MM.1S (cell line): ENCODE measurements around the gene ANKS1B.

Source experiments
- DNase-seq: peaks from one replicate; pipeline ENCODE4 v3.0.0-alpha.2; 2015
- H2AFZ ChIP-seq: fragments of 300-600 bp; sonication (generic); 2 replicates; pipeline ENCODE4 v1.6.0; 2016; ENCODE audit warnings: antibody characterized with exemption, low read length
- H3F3A ChIP-seq: fragments of 300-600 bp; sonication (generic); 2 replicates; pipeline ENCODE4 v1.6.1; 2016; ENCODE audit warnings: mild to moderate bottlenecking, antibody characterized with exemption, low read length, moderate library complexity, mixed read lengths; ENCODE audit not compliant: insufficient read depth
- H3K27ac ChIP-seq: fragments of 300-600 bp; sonication (generic); 2 replicates; pipeline ENCODE4 v1.5.1; 2016; ENCODE audit warnings: mild to moderate bottlenecking, low read length
- H3K27me3 ChIP-seq: fragments of 300-600 bp; sonication (generic); replicated peaks from 2 replicates; pipeline ENCODE4 v1.6.0; 2016; ENCODE audit warnings: low read length; ENCODE audit not compliant: insufficient read depth
- H3K36me3 ChIP-seq: fragments of 300-600 bp; sonication (generic); replicated peaks from 2 replicates; pipeline ENCODE4 v1.6.1; 2016; ENCODE audit warnings: mild to moderate bottlenecking, low read length, mixed read lengths; ENCODE audit not compliant: insufficient read depth
- H3K4me1 ChIP-seq: fragments of 300-600 bp; sonication (generic); 2 replicates; pipeline ENCODE4 v1.6.1; 2016; ENCODE audit warnings: low read length, mixed read lengths
- H3K4me2 ChIP-seq: fragments of 300-600 bp; sonication (generic); 2 replicates; pipeline ENCODE4 v1.6.0; 2016; ENCODE audit warnings: low read depth, low read length
- H3K4me3 ChIP-seq: fragments of 300-600 bp; sonication (generic); 2 replicates; pipeline ENCODE4 v1.5.1; 2016; ENCODE audit warnings: low read length, mixed read lengths
- H3K79me2 ChIP-seq: fragments of 300-600 bp; sonication (generic); 2 replicates; pipeline ENCODE4 v1.6.1; 2016; ENCODE audit warnings: mixed run types, low read length, mixed read lengths
- H3K9ac ChIP-seq: fragments of 300-600 bp; sonication (generic); 2 replicates; pipeline ENCODE4 v1.6.1; 2016; ENCODE audit warnings: low read length, mixed read lengths
- H3K9me2 ChIP-seq: fragments of 300-600 bp; sonication (generic); replicated peaks from 2 replicates; pipeline ENCODE4 v1.6.1; 2016; ENCODE audit warnings: mild to moderate bottlenecking, low read length, mixed read lengths; ENCODE audit not compliant: insufficient read depth
- H3K9me3 ChIP-seq: fragments of 300-600 bp; sonication (generic); replicated peaks from 2 replicates; pipeline ENCODE4 v1.6.1; 2016; ENCODE audit warnings: mild to moderate bottlenecking, low read length, mixed read lengths; ENCODE audit not compliant: insufficient read depth
- H4K20me1 ChIP-seq: fragments of 300-600 bp; sonication (generic); 2 replicates; pipeline ENCODE4 v1.6.1; 2016; ENCODE audit warnings: mild to moderate bottlenecking, low read length, moderate library complexity, mixed read lengths; ENCODE audit not compliant: insufficient read depth
- CTCF ChIP-seq: fragments of 300-600 bp; sonication (generic); IDR thresholded peaks from 2 replicates; pipeline ENCODE4 v1.5.1; 2016; ENCODE audit warnings: antibody characterized with exemption, low read length, mixed read lengths
- EZH2 ChIP-seq: fragments of 300-600 bp; sonication (generic); optimal IDR thresholded peaks from 2 replicates; pipeline ENCODE3; 2017; ENCODE audit warnings: low read depth, mild to moderate bottlenecking, antibody characterized with exemption, low read length, mixed read lengths
- EZH2phosphoT487 ChIP-seq: fragments of 300-600 bp; sonication (generic); IDR thresholded peaks from 2 replicates; pipeline ENCODE4 v1.6.1; 2018; ENCODE audit warnings: antibody characterized with exemption, low read length

ANKS1B gene

GRCh38 chr12:100026241-100026640 is 41.5 kb upstream of the ANKS1B start:
- H3K4me2 ChIP-seq, result no peak overlapping the region
- no peak overlapping the region for H3K27ac ChIP-seq
- TF ChIP-seq EZH2phosphoT487 (no peak), CTCF (no peak), EZH2 (no peak)
- no peak for DNase-seq
- no peaks in the 10 kb centered on the region for H4K20me1 ChIP-seq
- no peaks in the 10 kb centered on the region for H3K36me3 ChIP-seq
- H3K27me3 ChIP-seq, result no peaks in the 10 kb centered on the region
- H3F3A ChIP-seq, result no peaks in the 10 kb centered on the region
- H3K9me3 ChIP-seq, result no peaks in the 10 kb centered on the region
- no peak overlapping the region for H3K9ac ChIP-seq
- H3K4me1 ChIP-seq, result no peaks in the 10 kb centered on the region
- H3K4me3 ChIP-seq, result no peak overlapping the region
- no peaks in the 10 kb centered on the region for H3K9me2 ChIP-seq
- no peak overlapping the region for H2AFZ ChIP-seq
- H3K79me2 ChIP-seq, result no peaks in the 10 kb centered on the region

GRCh38 chr12:100024974-100025555 is 40.3 kb upstream of the ANKS1B start:
- Histone ChIP-seq H3K9me2 (no peaks in the 10 kb centered on the region), H3K4me3 (no peak overlapping the region), H3K27ac (no peak overlapping the region), H3F3A (no peaks in the 10 kb centered on the region), H3K36me3 (no peaks in the 10 kb centered on the region), H3K4me1 (no peaks in the 10 kb centered on the region), H3K9ac (no peak overlapping the region), H3K79me2 (no peaks in the 10 kb centered on the region), H3K9me3 (no peaks in the 10 kb centered on the region), H3K4me2 (no peak overlapping the region), H2AFZ (no peak overlapping the region), H4K20me1 (no peaks in the 10 kb centered on the region), H3K27me3 (no peaks in the 10 kb centered on the region)
- TF ChIP-seq CTCF (no peak), EZH2phosphoT487 (no peak), EZH2 (no peak)
- no peak for DNase-seq

- Histone ChIP-seq H3K9me2 (no peaks in the 10 kb centered on the region), H3K4me3 (no peak overlapping the region), H3F3A (no peaks in the 10 kb centered on the region), H3K9me3 (no peaks in the 10 kb centered on the region), H3K36me3 (no peaks in the 10 kb centered on the region), H3K27me3 (no peaks in the 10 kb centered on the region), H3K4me2 (no peak overlapping the region), H3K4me1 (no peaks in the 10 kb centered on the region), H4K20me1 (no peaks in the 10 kb centered on the region), H3K9ac (no peak overlapping the region), H2AFZ (no peak overlapping the region), H3K79me2 (no peaks in the 10 kb centered on the region), H3K27ac (no peak overlapping the region)
- TF ChIP-seq EZH2phosphoT487 (no peak), CTCF (no peak), EZH2 (no peak)
- DNase-seq, result no peak
Observed at GRCh38 chr12:100020370-100020769, 35.6 kb upstream of the ANKS1B start.
